GM18519 (cell line): ENCODE data around the gene KIFC3.
"Not testable (repeated sequence)": the region's sequence is repeated elsewhere in the genome, so short reads cannot be mapped to it uniquely, and the experiment has no call there.

Experiments used
- ATAC-seq: cut with Tn5 transposase; IDR thresholded peaks from one replicate; pipeline ENCODE4 v1.9.1; 2021; ENCODE audit warnings: mild to moderate bottlenecking, moderate library complexity; ENCODE audit not compliant: unreplicated experiment, low FRiP score

Gene KIFC3

DNA sequence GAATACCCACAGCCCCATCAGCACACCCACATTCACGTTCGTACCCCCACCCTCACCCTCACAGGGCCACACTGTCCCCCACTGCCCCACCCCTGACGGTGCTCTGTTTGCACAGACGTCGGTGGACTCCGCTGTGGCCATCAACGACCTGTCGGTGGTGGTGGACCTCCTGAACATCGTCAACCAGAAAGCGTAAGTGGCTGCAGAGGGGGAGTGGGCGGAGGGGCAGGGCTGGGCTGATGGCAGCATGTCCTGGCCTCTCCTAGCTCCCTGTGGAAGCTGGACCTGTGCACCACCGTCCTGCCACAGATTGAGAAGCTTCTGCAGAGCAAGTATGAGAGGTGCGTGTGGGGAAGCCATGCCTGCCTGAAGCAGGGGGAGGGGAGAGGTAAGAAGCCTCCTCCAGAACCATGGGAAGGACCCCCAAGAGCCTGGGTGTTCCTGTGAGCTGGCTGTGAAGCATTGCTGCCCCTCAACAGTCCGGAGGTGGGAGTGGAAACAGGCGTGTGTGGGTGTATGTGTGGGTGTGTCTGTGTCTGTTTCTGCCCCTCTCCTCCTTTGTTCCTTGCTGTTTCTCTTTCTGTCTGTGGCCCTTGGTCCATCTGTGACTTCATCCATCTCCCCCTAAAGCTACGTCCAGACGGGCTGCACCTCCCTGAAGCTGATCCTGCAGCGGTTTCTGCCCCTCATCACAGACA lies 46.4 kb downstream of the KIFC3 start:
- no peak for ATAC-seq

DNA sequence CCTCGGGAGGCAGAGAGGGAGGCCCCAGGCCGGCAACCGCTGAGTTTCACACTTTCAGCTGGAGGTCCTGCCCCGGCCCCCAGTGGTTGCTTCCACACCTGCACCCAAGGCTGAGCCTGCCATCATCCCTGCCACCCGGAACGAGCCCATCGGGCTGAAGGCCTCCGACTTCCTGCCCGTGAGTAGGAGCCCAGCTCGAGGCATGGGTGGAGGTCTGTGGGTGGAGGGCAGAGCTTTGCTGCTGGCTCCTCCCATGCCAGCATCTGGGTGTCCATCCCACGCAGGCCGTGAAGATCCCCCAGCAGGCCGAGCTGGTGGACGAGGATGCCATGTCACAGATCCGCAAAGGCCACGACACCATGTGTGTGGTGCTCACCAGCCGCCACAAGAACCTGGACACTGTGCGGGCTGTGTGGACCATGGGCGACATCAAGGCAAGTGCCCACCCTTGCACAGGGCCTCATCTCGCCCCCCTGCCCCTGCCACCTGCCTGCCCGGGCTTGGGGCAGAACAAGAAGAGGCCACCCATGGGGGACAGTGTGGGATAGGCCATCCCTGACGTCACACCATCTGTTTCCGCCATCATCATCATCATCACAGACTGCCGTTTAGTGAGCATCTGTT lies 47.1 kb downstream of the KIFC3 start:
- ATAC-seq: no peak

DNA sequence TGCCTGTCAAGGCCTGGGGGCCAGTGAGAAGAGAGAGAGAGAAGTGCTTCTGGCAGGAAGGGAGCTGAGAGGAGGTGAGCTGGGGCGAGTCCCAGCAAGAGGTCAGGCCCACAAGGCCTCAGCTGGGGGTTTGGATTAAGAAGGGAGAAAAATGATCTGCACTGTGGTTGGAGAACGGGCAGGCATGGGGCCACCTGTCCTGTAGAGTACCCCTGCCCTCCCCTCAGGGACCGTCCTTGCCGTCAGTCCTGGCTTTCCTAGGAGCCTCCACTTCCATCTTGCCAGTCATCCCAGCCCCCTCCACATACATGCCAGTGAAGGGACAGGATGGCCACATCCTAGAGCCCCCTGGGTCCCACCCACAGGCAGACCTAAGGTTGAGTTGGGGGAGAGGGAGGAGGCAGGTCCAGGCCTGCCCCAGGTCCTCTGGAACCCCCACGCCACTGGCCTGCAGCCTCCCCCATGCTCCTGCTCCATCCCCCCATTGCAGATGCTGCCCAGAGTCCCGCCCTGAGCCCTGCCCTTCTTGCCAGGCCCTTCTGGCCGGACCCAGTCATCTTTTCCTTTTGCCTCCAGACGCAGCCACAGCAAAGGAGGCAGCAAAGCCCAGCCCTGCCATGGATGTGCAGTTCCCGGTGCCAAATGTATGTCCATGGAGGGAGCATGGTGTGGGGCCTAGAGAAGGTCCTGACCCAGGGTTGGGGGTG lies 47.8 kb downstream of the KIFC3 start:
- no peak for ATAC-seq

DNA sequence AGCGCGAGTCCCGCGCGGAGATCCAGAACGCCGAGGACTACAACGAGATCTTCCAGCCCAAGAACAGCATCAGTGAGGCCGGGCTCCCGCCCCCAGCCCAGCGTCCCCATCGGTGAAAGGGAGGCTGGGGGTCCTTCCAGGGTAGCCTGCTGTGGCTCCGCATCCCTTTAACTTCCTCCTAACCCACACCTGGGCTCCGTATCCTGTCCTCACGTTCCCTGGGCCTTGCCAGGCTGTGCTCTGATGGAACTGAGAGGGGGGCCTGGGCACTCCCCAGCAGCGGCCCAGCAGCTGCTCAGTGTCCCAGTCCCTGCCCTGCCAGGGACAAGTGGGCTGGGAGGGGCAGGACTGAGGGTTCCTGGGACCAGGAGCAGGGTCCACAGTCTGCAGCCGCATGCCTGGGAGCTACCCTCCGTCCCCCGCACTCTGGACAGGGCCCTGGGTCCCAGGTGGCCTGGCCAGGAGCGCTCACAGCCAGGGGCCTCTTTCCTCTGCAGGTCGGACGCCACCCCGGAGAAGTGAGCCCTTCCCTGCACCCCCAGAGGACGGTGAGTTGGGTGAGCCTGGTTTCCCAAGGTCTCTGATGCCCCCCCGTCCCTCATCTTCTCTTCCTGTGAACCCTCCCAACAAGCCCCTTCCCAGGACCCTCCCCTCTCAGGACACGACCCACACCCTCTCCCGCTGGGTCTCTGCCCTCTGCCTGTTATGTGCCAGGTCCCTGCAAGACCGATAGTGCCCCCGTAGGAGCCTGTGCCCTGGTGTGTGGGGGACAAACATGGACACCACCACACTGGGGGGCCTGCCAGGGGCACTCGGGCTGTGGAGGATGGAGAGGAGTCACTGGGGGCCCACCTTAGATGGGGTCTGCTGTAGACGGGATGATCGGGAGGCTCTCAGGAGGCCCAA lies 48.6 kb downstream of the KIFC3 start:
- no peak for ATAC-seq

DNA sequence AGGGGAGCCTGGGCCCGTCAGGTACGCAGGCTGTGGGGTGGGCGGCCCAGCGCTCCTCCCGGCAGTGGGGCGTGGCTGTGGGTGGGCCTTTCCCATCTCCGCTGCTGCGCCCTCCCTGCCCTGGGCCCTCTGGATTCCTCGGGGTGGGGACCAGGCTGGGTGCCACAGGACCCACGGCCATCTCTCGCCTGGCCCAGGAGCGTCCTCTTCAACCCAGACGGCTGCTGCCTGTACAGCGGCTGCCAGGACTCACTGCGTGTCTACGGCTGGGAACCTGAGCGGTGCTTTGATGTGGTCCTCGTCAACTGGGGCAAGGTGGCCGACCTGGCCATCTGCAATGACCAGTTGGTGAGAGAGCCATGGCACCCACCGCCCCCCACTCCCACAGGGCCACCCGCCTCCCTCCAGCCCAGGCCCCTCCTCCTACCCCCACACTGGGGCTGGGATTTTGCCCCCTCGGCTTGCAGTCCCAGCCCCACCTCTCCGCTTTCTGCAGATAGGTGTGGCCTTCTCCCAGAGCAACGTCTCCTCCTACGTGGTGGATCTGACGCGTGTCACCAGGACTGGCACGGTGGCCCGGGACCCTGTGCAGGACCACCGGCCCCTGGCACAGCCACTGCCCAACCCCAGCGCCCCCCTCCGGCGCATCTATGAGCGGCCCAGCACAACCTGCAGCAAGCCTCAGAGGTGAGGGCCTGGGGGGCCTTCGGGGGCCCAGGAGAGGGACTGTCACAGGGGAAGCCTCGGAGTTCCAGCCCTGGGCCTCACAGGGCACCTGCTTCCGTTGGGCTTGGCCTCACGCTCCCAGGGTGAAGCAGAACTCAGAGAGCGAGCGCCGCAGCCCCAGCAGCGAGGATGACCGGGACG lies 49.5 kb downstream of the KIFC3 start:
- ATAC-seq: no peak

DNA sequence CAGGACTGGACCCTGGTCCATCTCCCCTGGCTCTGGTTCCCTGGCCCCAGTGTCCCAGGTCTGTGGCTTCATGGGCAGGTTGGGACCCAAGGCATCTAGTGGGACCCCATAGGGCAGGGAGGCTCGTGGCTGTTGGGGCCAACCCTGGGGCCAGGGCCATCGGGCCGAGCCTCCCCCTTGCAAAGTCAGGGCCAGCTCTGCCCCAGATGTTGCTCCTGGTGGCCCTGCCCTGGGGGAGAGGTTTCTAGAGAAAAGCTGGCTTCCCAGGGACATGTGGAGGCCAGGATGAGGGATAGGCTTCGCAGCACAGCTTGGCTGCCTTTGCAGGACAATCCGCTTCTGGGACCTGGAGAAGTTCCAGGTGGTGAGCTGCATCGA lies 50.1 kb downstream of the KIFC3 start:
- no peak for ATAC-seq

DNA sequence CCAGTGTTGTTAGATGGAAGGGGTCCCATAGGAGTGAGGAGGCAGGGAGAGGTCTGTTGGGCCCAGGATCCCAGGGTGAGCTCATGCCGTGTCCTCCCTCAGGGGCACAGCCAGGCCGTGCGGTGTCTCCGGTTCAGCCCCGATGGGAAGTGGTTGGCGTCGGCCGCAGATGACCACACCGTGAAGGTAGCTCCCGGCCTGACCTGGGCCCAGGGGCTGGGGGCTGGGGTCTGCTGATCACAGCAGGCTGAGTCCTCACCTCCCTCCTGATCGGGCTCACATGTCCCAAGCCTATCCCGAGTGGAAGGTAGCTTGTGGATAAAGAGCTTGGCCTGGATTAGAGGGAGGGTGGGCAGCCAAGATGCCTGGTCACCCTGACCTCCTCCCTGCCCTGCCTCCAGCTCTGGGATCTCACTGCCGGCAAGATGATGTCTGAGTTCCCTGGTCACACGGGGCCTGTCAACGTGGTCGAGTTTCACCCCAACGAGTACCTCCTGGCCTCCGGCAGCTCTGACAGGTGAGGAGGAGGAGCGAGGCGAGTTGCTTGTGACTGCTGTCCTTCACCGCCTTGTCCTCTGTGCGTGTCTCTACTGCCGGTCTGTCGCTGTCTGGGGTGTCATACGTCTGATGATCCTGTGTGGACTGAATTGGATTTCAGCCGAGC lies 50.6 kb downstream of the KIFC3 start:
- ATAC-seq: no peak

DNA sequence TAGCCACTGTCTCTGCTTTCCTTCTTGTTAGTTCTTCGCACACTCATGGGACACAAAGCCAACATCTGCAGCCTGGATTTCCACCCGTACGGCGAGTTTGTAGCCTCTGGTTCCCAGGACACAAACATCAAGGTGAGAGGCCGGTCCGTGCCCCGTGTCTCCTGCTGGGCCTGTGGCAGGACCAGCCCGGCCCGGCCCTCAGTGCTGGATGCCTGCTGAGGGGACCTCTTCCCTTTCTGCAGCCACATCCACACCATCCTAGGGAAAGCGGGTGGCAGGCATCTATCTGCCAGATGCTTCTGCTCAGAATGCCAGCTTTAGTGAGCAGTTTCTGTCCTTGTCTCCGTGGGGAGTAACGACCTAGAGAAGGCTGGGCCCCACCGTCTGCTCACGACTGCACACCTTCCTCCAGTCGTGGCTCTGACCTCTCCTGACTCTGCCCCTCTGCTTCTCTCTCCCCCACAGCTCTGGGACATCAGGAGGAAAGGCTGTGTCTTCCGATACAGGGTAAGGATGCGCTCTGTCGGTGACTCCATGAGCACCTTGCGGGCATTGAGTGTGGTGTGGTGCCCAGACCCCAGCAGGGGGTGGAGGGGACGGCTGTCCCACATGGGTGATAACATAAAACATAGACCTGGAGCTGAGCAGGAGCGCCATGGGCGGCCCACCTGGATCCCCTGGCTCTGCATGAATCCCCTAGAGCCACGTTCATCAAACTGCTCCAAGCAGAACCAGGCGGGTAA lies 51.3 kb downstream of the KIFC3 start:
- no peak for ATAC-seq

DNA sequence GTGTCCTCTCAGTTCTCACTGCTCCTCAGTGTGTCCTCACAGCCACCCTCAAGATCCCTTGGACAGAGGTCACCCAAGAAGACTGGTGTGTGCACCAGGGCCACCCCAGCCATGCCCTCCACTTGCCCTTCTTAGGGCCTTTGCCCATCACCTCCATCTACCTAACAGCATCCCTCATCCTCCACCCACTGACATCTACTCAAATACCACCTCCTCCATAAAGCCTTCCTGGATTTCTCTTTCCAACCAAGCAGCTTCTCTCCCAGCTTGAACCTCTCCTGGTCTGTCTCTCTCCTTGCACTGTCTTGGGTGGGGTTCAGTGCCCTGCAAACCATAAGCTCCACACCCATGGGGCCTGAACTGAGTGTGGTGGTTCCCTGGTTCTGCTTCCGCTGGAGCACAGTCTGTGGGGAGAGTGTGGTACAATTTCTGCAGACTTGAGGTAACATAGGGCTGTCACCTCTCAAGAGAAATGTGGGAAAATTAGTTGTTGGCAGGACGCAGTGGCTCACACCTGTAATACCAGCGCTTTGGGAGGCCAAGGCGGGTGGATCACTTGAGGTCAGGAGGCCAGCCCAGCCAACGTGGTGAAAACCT lies 52.3 kb downstream of the KIFC3 start:
- no peak for ATAC-seq

DNA sequence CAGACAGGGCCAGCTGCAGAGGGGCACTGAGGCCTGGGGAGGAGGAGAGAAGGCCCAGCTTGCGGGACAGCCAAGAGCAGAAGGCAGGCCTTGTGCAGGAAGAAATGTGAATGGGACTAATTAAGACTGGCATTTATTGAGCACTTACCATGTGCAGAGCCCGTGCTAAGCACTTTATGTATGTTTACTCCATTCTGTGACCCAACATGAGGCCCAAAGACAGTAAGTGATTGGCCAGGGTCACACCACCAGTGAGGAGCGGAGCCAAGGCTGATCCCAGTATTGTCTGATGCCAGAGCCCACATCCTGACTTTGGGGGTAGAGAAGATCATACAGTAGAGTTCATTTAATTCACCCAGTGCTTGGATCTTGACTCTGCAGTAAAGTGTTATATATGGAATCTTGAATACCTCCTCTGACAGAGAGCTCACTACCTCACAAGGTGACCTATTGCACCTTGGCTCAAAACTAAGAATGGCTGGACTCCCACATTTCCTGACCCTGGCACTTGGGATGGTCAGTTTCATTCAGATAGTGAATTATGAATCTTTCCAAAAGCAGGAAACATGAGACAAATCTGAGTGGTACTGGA lies 53.1 kb downstream of the KIFC3 start:
- no peak for ATAC-seq

DNA sequence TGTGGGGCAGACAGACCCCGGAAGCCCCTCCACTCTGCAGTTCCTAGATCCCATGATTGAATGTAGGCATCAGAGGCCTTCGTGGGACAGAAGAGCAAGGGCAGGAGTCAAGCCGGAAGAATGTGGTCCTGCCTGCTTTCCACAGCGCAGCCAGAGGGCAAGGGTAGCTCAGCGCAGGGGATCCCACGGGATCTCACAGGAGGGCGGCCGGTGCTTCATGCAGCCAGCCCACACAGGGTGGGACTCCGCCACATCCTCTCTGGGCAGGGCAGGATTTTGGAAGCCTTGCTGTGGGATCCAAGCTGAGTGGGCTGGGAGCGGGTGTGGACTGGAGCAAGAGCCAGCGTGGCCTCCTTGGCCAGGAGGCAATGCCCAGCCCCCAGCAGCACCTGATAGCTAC lies 53.7 kb downstream of the KIFC3 start:
- ATAC-seq: no peak

DNA sequence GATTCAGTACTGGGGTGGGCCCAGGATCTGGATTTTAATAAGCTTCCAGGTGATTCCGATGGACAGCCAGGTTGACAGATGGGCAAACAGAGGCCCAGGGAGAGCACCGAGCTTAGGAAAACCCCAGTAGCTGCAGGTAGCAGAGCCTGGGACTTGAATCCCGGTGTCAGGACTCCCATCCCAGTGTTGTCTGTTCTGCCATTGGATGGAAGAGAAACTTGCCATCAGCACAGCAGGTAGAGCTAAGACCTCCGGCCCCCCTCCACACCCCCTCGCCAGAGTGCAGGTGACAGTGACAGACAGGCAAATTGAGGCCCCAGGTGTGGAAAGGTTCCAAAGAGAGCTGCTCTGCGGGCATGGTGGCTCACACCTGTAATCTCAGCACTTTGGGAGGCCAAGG lies 54.3 kb downstream of the KIFC3 start:
- ATAC-seq: no peak

DNA sequence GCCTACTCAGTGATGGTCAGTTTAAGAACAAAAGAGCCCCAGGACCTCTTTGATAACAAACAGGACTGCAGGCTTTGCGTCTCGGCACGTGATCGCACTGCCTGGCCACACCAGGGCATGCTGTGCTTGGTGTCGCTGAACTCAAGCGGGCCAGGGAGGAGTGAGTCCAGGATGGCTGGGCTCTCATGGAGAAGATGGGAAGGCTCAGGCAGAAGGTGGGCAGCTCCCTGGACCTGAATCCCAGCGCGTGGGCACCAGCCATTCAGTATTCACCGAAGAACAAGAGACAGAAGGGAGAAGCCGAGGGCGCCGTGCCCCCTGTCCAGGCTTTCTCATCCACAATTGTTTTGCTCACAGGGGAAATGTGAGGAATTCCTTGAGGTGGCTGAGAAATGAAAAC lies 54.8 kb downstream of the KIFC3 start:
- no peak for ATAC-seq

DNA sequence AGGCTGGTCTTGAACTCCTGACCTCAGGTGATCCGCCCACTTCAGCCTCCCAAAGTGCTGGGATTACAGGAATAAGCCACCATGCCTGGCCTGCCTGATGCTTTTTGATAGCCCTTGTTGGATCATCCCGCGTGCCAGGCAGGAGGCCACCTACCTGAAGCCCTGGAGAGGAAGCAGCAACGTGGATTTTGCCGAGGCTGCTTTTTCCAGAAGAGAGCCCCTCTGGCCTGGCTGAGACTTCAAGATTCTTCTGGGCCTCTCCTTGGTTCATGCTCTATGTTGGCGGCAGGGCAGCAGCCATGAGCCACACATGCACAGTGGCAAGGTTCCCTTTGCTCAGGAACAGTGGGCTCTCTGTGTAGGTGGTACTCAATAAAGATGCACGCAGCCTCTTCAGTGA lies 55.2 kb downstream of the KIFC3 start:
- no peak for ATAC-seq

DNA sequence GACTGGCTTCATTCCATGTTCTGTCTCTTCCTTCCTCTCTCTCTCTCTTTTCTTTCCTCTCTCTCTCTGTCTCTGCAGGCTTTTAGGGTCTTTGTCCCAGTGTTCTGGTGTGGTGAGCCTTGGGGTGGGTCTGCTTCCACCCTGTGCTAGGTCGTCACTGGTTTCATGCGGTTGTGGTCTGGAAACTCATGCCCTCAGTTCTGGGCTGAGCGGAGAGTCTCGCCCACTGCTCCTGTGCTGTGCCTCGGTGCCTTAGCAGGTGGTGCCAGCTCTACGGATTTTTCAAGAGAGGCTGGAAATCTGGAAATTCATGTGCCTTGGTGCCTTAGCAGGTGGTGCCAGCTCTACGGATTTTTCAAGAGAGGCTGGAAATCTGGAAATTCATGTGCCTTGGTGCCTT lies 56.0 kb downstream of the KIFC3 start:
- not testable (repeated sequence) for ATAC-seq

DNA sequence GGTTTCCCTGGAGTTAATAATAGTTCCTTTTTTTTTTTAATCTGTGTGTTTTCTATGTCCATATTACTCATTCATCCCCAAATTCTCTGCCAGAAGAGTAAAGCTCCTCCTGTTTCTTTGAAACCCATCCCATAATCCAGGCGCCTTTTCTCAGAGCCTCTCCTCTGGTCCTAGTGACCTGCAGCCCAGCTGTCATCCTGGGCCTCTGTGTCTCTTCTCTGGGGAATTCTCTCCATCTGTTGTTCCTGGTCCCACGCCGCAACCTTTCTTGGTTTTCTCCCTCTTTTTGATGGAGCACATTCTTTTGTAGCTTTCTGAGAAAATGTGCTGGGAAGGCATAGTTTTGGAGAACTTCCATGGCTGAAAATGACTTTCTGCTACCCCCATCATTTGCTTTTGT lies 56.5 kb downstream of the KIFC3 start:
- ATAC-seq: no peak

DNA sequence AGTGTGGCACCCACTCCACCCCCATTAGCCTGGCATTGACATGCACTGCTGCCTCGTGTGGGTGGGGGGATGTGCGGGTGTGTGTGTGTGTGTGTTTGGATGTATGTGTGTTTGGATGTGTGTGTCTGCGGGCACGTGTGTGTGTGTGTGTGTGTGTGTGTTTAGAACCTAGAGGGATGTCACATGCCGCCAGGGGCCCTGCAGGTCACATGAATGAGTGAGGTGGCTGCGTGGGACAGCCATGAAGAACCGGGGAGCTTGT lies 57.7 kb downstream of the KIFC3 start:
- no peak for ATAC-seq

DNA sequence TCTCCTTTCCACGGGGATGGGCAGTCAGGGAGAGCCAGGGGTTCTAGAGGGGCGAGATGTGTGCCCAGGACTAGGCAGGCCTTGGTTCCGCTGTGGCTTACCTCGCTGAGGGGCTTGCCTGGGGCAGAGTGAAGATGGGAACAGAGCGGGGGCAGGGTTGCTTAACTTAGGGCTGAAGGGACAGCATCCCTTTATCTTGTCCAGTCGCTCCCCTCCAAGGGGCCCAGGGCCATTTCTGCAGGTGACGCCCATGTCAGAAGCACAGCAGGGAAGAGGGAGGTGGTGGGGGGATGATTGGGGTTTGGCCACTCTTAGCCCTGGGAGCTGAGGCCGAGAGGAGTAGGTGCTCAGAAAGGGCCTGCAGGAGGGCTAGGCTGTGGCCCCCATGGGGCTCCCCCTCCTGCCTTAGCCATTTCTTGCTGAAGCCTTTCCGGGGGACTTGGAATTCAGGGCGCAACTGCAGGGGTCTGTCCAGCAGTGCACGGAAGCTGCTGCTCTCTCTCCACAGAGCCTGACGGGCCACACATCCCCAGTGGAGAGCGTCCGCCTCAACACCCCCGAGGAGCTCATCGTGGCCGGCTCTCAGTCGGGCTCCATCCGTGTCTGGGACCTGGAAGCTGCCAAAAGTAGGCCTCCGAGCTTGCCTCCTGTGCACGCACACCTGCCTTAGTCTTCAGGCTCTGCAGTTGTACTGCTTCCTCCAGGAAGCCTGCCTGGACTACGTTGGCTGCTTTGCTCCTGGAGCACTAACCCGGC lies 58.2 kb downstream of the KIFC3 start:
- no peak for ATAC-seq
